SK-N-MC (cell line): ENCODE data around the gene EIF3B.

ENCODE experiments used
- EZH2 ChIP-seq: fragments of 200-600 bp; sonication (generic); IDR thresholded peaks from one replicate; pipeline ENCODE4 v1.6.1; 2017; ENCODE audit warnings: antibody characterized with exemption
- POLR2AphosphoS5 ChIP-seq: IDR thresholded peaks from 2 replicates; pipeline ENCODE4 v1.6.1; 2012; ENCODE audit warnings: mild to moderate bottlenecking, low read depth, low read length, borderline replicate concordance

- no peak for TF ChIP-seq EZH2
- TF ChIP-seq POLR2AphosphoS5, result peak; percentile 52; the same call in 1 of the 2 replicates
Measured at GRCh38 chr7:2314209-2314955, 40.2 kb upstream of the EIF3B start, which contains the start of gene SNX8.
